WTC11 (cell line): ENCODE data around the gene ADAMTSL5.

Source experiments
- JUN ChIP-seq: sonication (generic); formaldehyde crosslinking; IDR thresholded peaks from 2 replicates; pipeline ENCODE4 v1.8.0; 2023; ENCODE audit warnings: mild to moderate bottlenecking, missing genetic modification reagents
- SMAD3 ChIP-seq: sonication (generic); formaldehyde crosslinking; IDR thresholded peaks from 2 replicates; pipeline ENCODE4 v1.8.0; 2022; ENCODE audit warnings: missing genetic modification reagents, mild to moderate bottlenecking, borderline replicate concordance
- SP1 ChIP-seq: sonication (generic); formaldehyde crosslinking; conservative IDR thresholded peaks from 2 replicates; pipeline ENCODE4 v1.8.1; 2022; ENCODE audit warnings: missing genetic modification reagents
- TCF7 ChIP-seq: sonication (generic); formaldehyde crosslinking; IDR thresholded peaks from 2 replicates; pipeline ENCODE4 v1.8.0; 2022; ENCODE audit warnings: mild to moderate bottlenecking, low read depth, missing genetic modification reagents, moderate library complexity
- TF ChIP-seq, protein P1 (sequence below): sonication (generic); formaldehyde crosslinking; IDR thresholded peaks from 2 replicates; pipeline ENCODE4 v1.8.1; 2023; ENCODE audit warnings: mild to moderate bottlenecking, missing genetic modification reagents, moderate library complexity
- TF ChIP-seq, protein P2 (sequence below): fragments of 200-600 bp; IDR thresholded peaks from 2 replicates; pipeline ENCODE4 v1.8.0; 2022; ENCODE audit warnings: antibody characterized with exemption
- TF ChIP-seq, protein P3 (sequence below): sonication (generic); formaldehyde crosslinking; IDR thresholded peaks from 2 replicates; pipeline ENCODE4 v1.8.1; 2023; ENCODE audit warnings: mild to moderate bottlenecking, missing genetic modification reagents, moderate library complexity
- TF ChIP-seq, protein P4 (sequence below): sonication (generic); formaldehyde crosslinking; IDR thresholded peaks from 2 replicates; pipeline ENCODE4 v1.8.0; 2022; ENCODE audit warnings: mild to moderate bottlenecking, missing genetic modification reagents
- TF ChIP-seq, protein P5 (sequence below): sonication (generic); formaldehyde crosslinking; IDR thresholded peaks from 2 replicates; pipeline ENCODE4 v1.8.1; 2022; ENCODE audit warnings: mild to moderate bottlenecking, moderate library complexity, missing genetic modification reagents

DNA sequence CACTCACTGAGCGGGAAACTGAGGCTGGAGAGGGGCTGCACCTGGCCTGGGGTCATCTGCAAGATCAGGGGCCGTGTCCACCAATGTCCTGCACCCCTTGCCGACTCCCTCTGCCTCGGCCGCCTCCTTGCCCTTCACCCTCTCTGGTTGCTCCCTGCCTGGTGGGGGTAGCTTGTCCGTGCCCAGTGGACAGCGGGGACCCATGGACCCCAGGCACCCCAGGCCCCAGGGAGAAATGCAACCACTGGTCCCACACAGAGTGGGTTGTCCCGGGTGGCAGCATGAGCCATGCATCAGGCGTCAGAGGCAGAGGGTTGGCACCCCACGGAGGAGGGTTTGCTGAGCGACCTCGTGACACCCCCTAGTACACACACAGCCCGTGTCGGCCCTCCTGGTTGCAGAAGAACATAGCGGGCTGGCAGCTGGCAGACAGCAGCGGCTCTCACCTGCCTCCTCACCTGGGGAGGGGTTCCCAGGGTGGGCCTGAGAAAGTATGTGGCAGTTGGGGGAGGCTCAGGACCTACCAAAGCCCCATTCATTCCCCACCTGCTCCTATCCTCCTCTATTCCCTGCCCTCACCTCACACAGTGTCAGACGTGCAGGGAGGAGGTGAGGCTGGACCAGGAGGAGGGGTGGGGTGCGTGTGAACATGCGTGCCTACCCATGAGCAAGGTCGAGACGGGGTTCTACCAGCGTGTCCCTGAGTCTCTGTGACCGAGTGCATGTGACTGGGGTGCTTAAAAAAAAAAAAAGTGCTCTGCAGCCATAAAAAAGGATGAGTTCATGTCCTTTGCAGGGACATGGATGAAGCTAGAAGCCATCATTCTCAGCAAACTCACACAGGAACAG, 8.7 kb downstream of the ADAMTSL5 start:
- TF ChIP-seq, protein P1, sequence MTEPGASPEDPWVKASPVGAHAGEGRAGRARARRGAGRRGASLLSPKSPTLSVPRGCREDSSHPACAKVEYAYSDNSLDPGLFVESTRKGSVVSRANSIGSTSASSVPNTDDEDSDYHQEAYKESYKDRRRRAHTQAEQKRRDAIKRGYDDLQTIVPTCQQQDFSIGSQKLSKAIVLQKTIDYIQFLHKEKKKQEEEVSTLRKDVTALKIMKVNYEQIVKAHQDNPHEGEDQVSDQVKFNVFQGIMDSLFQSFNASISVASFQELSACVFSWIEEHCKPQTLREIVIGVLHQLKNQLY (CRISPR knock-in tag), result no peak
- TF ChIP-seq, protein P2, sequence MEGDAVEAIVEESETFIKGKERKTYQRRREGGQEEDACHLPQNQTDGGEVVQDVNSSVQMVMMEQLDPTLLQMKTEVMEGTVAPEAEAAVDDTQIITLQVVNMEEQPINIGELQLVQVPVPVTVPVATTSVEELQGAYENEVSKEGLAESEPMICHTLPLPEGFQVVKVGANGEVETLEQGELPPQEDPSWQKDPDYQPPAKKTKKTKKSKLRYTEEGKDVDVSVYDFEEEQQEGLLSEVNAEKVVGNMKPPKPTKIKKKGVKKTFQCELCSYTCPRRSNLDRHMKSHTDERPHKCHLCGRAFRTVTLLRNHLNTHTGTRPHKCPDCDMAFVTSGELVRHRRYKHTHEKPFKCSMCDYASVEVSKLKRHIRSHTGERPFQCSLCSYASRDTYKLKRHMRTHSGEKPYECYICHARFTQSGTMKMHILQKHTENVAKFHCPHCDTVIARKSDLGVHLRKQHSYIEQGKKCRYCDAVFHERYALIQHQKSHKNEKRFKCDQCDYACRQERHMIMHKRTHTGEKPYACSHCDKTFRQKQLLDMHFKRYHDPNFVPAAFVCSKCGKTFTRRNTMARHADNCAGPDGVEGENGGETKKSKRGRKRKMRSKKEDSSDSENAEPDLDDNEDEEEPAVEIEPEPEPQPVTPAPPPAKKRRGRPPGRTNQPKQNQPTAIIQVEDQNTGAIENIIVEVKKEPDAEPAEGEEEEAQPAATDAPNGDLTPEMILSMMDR, result no peak
- TF ChIP-seq SMAD3 (CRISPR knock-in tag) (no peak), JUN (CRISPR knock-in tag) (no peak), TCF7 (CRISPR knock-in tag) (no peak), SP1 (CRISPR knock-in tag) (no peak)
- TF ChIP-seq, protein P3, sequence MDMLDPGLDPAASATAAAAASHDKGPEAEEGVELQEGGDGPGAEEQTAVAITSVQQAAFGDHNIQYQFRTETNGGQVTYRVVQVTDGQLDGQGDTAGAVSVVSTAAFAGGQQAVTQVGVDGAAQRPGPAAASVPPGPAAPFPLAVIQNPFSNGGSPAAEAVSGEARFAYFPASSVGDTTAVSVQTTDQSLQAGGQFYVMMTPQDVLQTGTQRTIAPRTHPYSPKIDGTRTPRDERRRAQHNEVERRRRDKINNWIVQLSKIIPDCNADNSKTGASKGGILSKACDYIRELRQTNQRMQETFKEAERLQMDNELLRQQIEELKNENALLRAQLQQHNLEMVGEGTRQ (CRISPR knock-in tag), result no peak
- TF ChIP-seq, protein P4, sequence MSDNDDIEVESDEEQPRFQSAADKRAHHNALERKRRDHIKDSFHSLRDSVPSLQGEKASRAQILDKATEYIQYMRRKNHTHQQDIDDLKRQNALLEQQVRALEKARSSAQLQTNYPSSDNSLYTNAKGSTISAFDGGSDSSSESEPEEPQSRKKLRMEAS (CRISPR knock-in tag), result no peak
- TF ChIP-seq, protein P5, sequence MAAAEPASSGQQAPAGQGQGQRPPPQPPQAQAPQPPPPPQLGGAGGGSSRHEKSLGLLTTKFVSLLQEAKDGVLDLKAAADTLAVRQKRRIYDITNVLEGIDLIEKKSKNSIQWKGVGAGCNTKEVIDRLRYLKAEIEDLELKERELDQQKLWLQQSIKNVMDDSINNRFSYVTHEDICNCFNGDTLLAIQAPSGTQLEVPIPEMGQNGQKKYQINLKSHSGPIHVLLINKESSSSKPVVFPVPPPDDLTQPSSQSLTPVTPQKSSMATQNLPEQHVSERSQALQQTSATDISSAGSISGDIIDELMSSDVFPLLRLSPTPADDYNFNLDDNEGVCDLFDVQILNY (CRISPR knock-in tag), result no peak
